DMS114 treated with DMSO at 0.1 percent for 48 hours (cell line): ENCODE measurements around the gene RRP8.

Experiments
- DNase-seq: peaks from one replicate; lab custom pipeline; 2025; ENCODE audit not compliant: unreplicated experiment; lab: John Stamatoyannopoulos, UW

RRP8 gene

DNA sequence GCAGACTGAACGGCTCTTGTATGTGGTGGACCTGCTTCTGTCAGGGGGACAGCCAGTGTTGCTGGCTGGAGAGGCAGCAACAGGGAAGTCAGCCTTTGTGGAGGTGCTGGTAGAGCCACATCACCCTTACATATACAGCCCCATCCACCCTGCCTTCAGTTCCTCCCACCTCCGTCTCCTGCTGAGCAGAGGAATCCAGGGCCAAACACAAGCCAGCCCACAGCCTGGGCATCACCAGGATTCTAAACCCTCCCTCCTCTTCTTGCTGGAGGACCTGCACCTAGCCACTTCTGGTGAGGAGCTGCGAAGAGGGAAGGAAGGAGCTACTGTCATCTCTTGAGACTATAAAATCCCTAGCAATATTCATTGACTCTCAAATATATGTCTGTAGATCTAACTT lies 54.8 kb downstream of the RRP8 start:
- DNase-seq = no peak

DNA sequence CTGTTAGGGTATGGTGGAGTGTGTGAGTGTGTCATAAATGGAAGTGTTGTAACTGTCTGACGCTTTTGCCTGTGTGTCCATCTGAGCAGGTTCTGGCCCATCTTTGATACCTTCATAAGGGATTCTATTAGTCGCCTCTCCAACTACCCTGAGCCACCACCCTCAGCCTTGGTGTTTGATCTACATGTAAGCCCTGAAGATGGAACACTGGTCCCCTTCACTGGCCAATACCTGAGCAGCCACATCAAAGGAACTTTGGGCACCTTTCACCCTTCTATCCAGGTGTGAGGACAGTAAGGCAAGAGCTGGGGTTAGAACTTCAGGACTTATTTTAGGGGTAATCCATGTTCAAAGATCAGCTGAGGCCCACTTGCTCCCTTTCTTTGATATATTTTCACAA lies 55.3 kb downstream of the RRP8 start:
- DNase-seq = no peak

GRCh38 chr11:6547177-6547576 lies 56.2 kb downstream of the RRP8 start:
- no peak for DNase-seq

- DNase-seq = no peak
Observed at GRCh38 chr11:6546735-6547134, 56.7 kb downstream of the RRP8 start.

DNA sequence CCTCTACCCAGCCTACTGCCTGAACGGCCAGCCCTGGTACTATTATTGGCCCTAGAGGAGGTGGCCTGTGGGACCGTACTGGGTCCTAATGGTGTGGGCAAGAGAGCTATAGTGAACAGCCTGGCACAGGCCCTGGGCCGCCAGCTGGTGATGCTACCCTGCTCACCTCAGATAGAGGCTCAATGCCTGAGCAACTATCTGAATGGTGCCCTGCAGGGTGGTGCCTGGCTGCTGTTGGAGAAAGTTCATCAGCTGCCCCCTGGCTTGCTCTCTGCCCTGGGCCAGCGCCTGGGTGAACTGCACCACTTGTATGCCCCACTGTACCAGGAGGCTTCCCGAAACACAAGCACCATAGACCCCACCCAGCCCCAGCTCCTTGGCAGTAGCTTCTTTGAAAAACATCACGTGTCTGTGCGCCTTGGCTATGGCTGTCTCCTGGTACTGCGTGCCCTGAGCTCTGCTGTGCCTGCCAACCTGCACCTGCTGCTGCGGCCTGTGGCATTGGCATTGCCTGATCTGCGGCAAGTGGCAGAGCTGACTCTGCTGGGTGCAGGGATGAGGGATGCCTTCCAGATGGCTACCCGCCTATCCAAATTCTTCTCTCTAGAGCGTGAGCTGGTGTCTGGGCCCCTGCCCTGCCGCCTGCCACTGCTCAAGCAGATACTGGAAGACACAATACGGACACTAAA lies 57.4 kb downstream of the RRP8 start:
- DNase-seq = no peak
